Measurements from ENCODE around the gene NUTF2. TPM values are rescaled to one million over a fixed set of nuclear protein-coding genes. Genes with fewer than 3 reads are reported as not detected.
A peak's percentile ranks its signal among the peaks of the same experiment; 100 is the strongest.

Gene NUTF2
- total and polyA plus RNA-seq, 2 of the 8 experiments (the other 6 are each of a cell fraction or from before 2014, with no cell fraction given), result 219 to 377 TPM

- H3K36me3 ChIP-seq (ENCODE audit: control insufficient read depth in 2 of 4, insufficient read depth in 4 of 4, low read length in 3 of 4), result no peaks in the 10 kb centered on the region; a peak in 1 of 8 replicates
- no peak for TF ChIP-seq KDM5A (IDR thresholded peaks at IDR 0.05; ENCODE audit: low read length)
- TF ChIP-seq USF2 (IDR thresholded peaks at IDR 0.05; ENCODE audit: low read length), result no peak
- TF ChIP-seq MAX (IDR thresholded peaks at IDR 0.05), result no peak
- TF ChIP-seq CEBPB (IDR thresholded peaks at IDR 0.05; ENCODE audit: low read depth, low read length), result no peak
- no peak for TF ChIP-seq ATF2 (IDR thresholded peaks at IDR 0.05; ENCODE audit: low read length)
These were observed 69.3 kb downstream of the NUTF2 start for GRCh38 chr16:67915831-67916723.

More at GRCh38 chr16:67915831-67916723, 69.3 kb downstream of the NUTF2 start:
- no peak overlapping the region for H3K4me3 ChIP-seq (ENCODE audit: extremely low read depth in 1 of 4, insufficient read depth in 2 of 4, low read depth in 3 of 4, low read length in 4 of 4)
- no peak overlapping the region for H2BK120ac ChIP-seq (replicated peaks; ENCODE audit: low read depth, low read length)
- H4K8ac ChIP-seq (ENCODE audit: extremely low read depth, insufficient read depth, low read length), result no peak overlapping the region
- H3K18ac ChIP-seq (ENCODE audit: extremely low read depth, low read length), result no peak overlapping the region
- DNase-seq (ENCODE audit: low read depth in 1 of 2, low spot score in 2 of 2) (no peak), FAIRE-seq (no peak)
- H2AFZ ChIP-seq (ENCODE audit: low read length), result no peak overlapping the region
- no peak overlapping the region for H2BK12ac ChIP-seq (ENCODE audit: low read depth, low read length)
- no peaks in the 10 kb centered on the region for H3K9me3 ChIP-seq (ENCODE audit: insufficient read depth in 2 of 2, low read depth in 1 of 2, low read length in 1 of 2)
- H4K5ac ChIP-seq (ENCODE audit: insufficient read length, low read depth, low read length), result no peak overlapping the region
- H3K23ac ChIP-seq (ENCODE audit: insufficient read length), result no peak overlapping the region
- ChIA-PET CTCF (ENCODE audit: partially characterized antibody) (interaction anchor here (0.7 to 4.1 kb wide), 8 partner anchors 10 to 220 kb away, joined by 3 to 39 read pairs (median 4); partner anchors contain the start of gene NRN1L), POLR2A (ENCODE audit: partially characterized antibody) (interaction anchor here (1.0 to 2.0 kb wide), 6 partner anchors 19 to 144 kb away, joined by 3 to 9 read pairs (median 4); partner anchors contain the start of genes PSKH1 and PSMB10)
- no peaks in the 10 kb centered on the region for H3K23me2 ChIP-seq (ENCODE audit: low read depth, low read length)
- no peak overlapping the region for H2BK15ac ChIP-seq (ENCODE audit: low read length)
- H4K20me1 ChIP-seq (replicated peaks in 1 of 2; ENCODE audit: control insufficient read depth in 1 of 2, insufficient read depth in 2 of 2, low read length in 2 of 2), result peaks cover 4 to 9% of the 10 kb centered on the region in 2 experiments
- no peaks in the 10 kb centered on the region; a peak in 1 of 4 replicates for H3K79me2 ChIP-seq (ENCODE audit: control insufficient read depth in 1 of 2, insufficient read depth in 2 of 2, low read length in 2 of 2)
- no peak overlapping the region for H3K27ac ChIP-seq (ENCODE audit: low read depth, low read length)
- H4K91ac ChIP-seq (replicated peaks; ENCODE audit: insufficient read length, low read length), result no peak overlapping the region
- H2AK5ac ChIP-seq (ENCODE audit: low read depth, low read length), result 0 out of 2 replicates have a peak overlapping the region, but pooled peaks have one; percentile 13
- H3K14ac ChIP-seq (ENCODE audit: insufficient read length), result no peak overlapping the region
- H3K79me1 ChIP-seq (ENCODE audit: low read depth, low read length), result peaks cover 10% of the 10 kb centered on the region
- no peaks in the 10 kb centered on the region for H3K27me3 ChIP-seq (replicated peaks in 1 of 4; ENCODE audit: control insufficient read depth in 3 of 4, extremely low read depth in 1 of 4, insufficient read depth in 3 of 4, low read length in 3 of 4)
- 98% methylated on average over 7 of the region's 7 CpGs; no CpG with 5 or more reads in 1 of the 2 experiments for WGBS, 2 experiments (ENCODE audit: extremely low coverage in 1 of 2, insufficient coverage in 1 of 2, insufficient read length in 1 of 2, insufficient replicate concordance in 2 of 2, low coverage in 1 of 2, low lambda C conversion rate in 2 of 2, missing lambda C conversion rate in 1 of 2)
- no peak overlapping the region; the same call in 1 of the 2 replicates for H2BK5ac ChIP-seq (ENCODE audit: low read depth, low read length)
- H2BK20ac ChIP-seq (ENCODE audit: low read length), result no peak overlapping the region
- no peak overlapping the region for H3K4ac ChIP-seq (replicated peaks; ENCODE audit: insufficient read length, low read depth, low read length)
- H3K56ac ChIP-seq (replicated peaks; ENCODE audit: insufficient read length, low read depth, low read length), result no peak overlapping the region
- no peak overlapping the region for H3K9ac ChIP-seq (replicated peaks in 1 of 4; ENCODE audit: extremely low read depth in 1 of 4, low read depth in 3 of 4, low read length in 3 of 4)
- H3K4me1 ChIP-seq (replicated peaks in 1 of 4; ENCODE audit: control insufficient read depth in 3 of 4, insufficient read depth in 4 of 4, low read length in 3 of 4), result peaks cover 0 to 10% (median 4%) of the 10 kb centered on the region in 4 experiments; a peak in 6 of 7 replicates
- no peak overlapping the region for H3K4me2 ChIP-seq (ENCODE audit: insufficient read depth in 1 of 2, low read depth in 2 of 2, low read length in 2 of 2)
